Measurements from ENCODE around the gene SF3A2.

SF3A2 gene

GRCh38 chr19:2291185-2291751 lies 54.6 kb downstream of the SF3A2 start:
- no peak for DNase-seq (ENCODE audit: low spot score)

GRCh38 chr19:2294687-2295335 lies 58.2 kb downstream of the SF3A2 start:
- DNase-seq (ENCODE audit: low spot score) = peak; percentile 90

GRCh38 chr19:2296141-2296540 lies 59.5 kb downstream of the SF3A2 start:
- no peak for DNase-seq (ENCODE audit: low spot score)
